B cell (primary cell): ENCODE results near the gene IER5L. TPM values are rescaled to one million over a fixed set of nuclear protein-coding genes. Genes with fewer than 3 reads are reported as not detected.

ENCODE experiments used
- ATAC-seq: fragments of 200-7000 bp; cut with Tn5 transposase; one replicate; pipeline ENCODE4 v1.10.0; 2021; ENCODE audit warnings: low read depth, mild to moderate bottlenecking, moderate number of reproducible peaks, moderate library complexity
- CTCF ChIA-PET: fragments of 350-600 bp; sonication (Branson Sonifier 250); formaldehyde crosslinking; loops from one replicate; lab custom pipeline; 2021; ENCODE audit warnings: antibody characterized with exemption, inconsistent platforms; lab: Charles Lee
- POLR2A ChIA-PET: fragments of 350-600 bp; sonication (Branson Sonifier 250); formaldehyde crosslinking; loops from one replicate; lab custom pipeline; 2021; ENCODE audit warnings: antibody characterized with exemption; lab: Charles Lee
- DNase-seq: peaks from one replicate; pipeline ENCODE4 v3.0.0; 2013
- H2AFZ ChIP-seq: 2 replicates; pipeline ENCODE4 v1.6.1; 2012; ENCODE audit warnings: mild to moderate bottlenecking, low read depth, low read length; ENCODE audit not compliant: insufficient read depth, poor library complexity, severe bottlenecking
- H3K27ac ChIP-seq, 2 donors: 1 replicate in 1 of 2; 2 replicates in 1 of 2; pipeline ENCODE4 v1.5.1; 2012 to 2013; ENCODE audit warnings: low read length in 2 of 2, mild to moderate bottlenecking in 2 of 2, moderate library complexity in 1 of 2
- H3K27me3 ChIP-seq, 4 experiments: fragments of 200-600 bp in 1 of 4; sonication (generic) in 1 of 4; replicated peaks in 1 of 4; 1 replicate in 2 of 4; 2 replicates in 2 of 4; pipeline versions ENCODE4 v1.6.1 to v1.7.0; 2013 to 2016; ENCODE audit warnings: low read length in 3 of 4, mild to moderate bottlenecking in 2 of 4, mixed read lengths in 1 of 4, moderate library complexity in 1 of 4; ENCODE audit not compliant: insufficient read depth in 4 of 4, control insufficient read depth in 3 of 4; ENCODE audit errors: control extremely low read depth in 1 of 4
- H3K36me3 ChIP-seq, 2 experiments: replicated peaks in 1 of 2; 1 replicate in 1 of 2; 2 replicates in 1 of 2; pipeline versions ENCODE4 v1.6.1 to v1.7.1; 2013; ENCODE audit warnings: low read length in 1 of 2; ENCODE audit not compliant: insufficient read depth in 2 of 2, control insufficient read depth in 1 of 2; ENCODE audit errors: control extremely low read depth in 1 of 2, extremely low read depth in 1 of 2
- H3K4me1 ChIP-seq, 2 donors: fragments of 200-600 bp in 1 of 2; sonication (generic) in 1 of 2; 1 replicate in 1 of 2; 2 replicates in 1 of 2; pipeline versions ENCODE4 v1.5.1 to v1.6.1; 2013 to 2017; ENCODE audit warnings: low read length in 2 of 2; ENCODE audit not compliant: control insufficient read depth in 2 of 2, insufficient read depth in 2 of 2
- H3K4me2 ChIP-seq: replicated peaks from 2 replicates; pipeline ENCODE3; 2012; ENCODE audit warnings: mild to moderate bottlenecking, low read depth, low read length; ENCODE audit not compliant: poor library complexity, severe bottlenecking
- H3K4me3 ChIP-seq, 5 experiments: fragments of 200-600 bp in 1 of 5; sonication (generic) in 1 of 5; 1 replicate in 3 of 5; 2 replicates in 2 of 5; pipeline versions ENCODE4 v1.5.1 to v1.7.0; 2011 to 2016; ENCODE audit warnings: low read length in 4 of 5, mild to moderate bottlenecking in 4 of 5, low read depth in 2 of 5, control low read depth in 1 of 5, moderate library complexity in 1 of 5; ENCODE audit not compliant: insufficient read depth in 1 of 5; ENCODE audit errors: control extremely low read depth in 1 of 5, extremely low read depth in 1 of 5
- H3K79me2 ChIP-seq: fragments of 200-600 bp; sonication (generic); one replicate; pipeline ENCODE4 v1.6.0; 2016; ENCODE audit warnings: low read length; ENCODE audit not compliant: control insufficient read depth, insufficient read depth
- H3K9ac ChIP-seq: fragments of 200-600 bp; sonication (generic); 2 replicates; pipeline ENCODE4 v1.6.1; 2017; ENCODE audit warnings: mild to moderate bottlenecking, low read length, moderate library complexity
- H3K9me3 ChIP-seq, 3 donors: one replicate each; pipeline versions ENCODE4 v1.6.1 to v1.7.1; 2013; ENCODE audit warnings: low read length in 2 of 3; ENCODE audit not compliant: control insufficient read depth in 2 of 3, insufficient read depth in 1 of 3; ENCODE audit errors: control extremely low read depth in 1 of 3
- H4K20me1 ChIP-seq: 2 replicates; pipeline ENCODE4 v1.6.0; 2012; ENCODE audit warnings: mild to moderate bottlenecking, low read length; ENCODE audit not compliant: insufficient read depth, control insufficient read depth, poor library complexity, severe bottlenecking
- H3K27ac Mint-ChIP-seq: one replicate; pipeline ENCODE4 v1.8.0; 2021; ENCODE audit warnings: mixed read lengths
- H3K27me3 Mint-ChIP-seq: one replicate; pipeline ENCODE4 v1.8.0; 2021; ENCODE audit warnings: mixed read lengths
- H3K4me1 Mint-ChIP-seq: one replicate; pipeline ENCODE4 v1.8.0; 2021; ENCODE audit warnings: mixed read lengths
- H3K4me3 Mint-ChIP-seq: one replicate; pipeline ENCODE4 v1.8.0; 2021; ENCODE audit warnings: mixed read lengths
- H3K9me3 Mint-ChIP-seq: one replicate; pipeline ENCODE4 v1.8.0; 2022; ENCODE audit warnings: mixed read lengths; ENCODE audit not compliant: insufficient read depth
- CTCF ChIP-seq: fragments of 200-600 bp; IDR thresholded peaks from one replicate; pipeline ENCODE4 v1.8.0; 2022; ENCODE audit warnings: antibody characterized with exemption, mild to moderate bottlenecking
- EZH2 ChIP-seq: IDR thresholded peaks from 2 replicates; pipeline ENCODE4 v1.6.1; 2012; ENCODE audit warnings: borderline replicate concordance, low read depth, mild to moderate bottlenecking, moderate library complexity, low read length; ENCODE audit not compliant: insufficient read depth, poor library complexity, severe bottlenecking
- WGBS: methylation state at CpG from one replicate; pipeline ENCODE4 v1.1.5; 2013; ENCODE audit warnings: missing lambda C conversion rate; ENCODE audit not compliant: insufficient coverage; 5-methylcytosine and 5-hydroxymethylcytosine counted together
- intact Hi-C: fragments of 100-400 bp; cut with micrococcal nuclease; formaldehyde crosslinking; loops from one replicate; pipeline ENCODE4 v1.10.0; 2022
- polyA plus RNA-seq: library from polyadenylated mRNA; depleted of rRNA; stranded (reverse); fragments of >200 nt; gene quantifications from 2 replicates; pipeline ENCODE4 v1.2.3, GENCODE V29; 2012
- total RNA-seq, 2 donors: library from RNA; stranded (reverse); fragments of 120-200 nt in 1 of 2; gene quantifications; 1 replicate in 1 of 2; 2 replicates in 1 of 2; pipeline versions ENCODE4 v1.2.3 to v1.2.4, GENCODE V29; 2013 to 2022

Gene IER5L
- total and polyA plus RNA-seq, 2 donors (not counting 1 experiment from before 2014, with no cell fraction given): 1.5 to 12.9 TPM

GRCh38 chr9:129146441-129146941 is 31.6 kb downstream of the IER5L start:
- Histone ChIP-seq H3K79me2 (peaks cover 33% of the 10 kb centered on the region), H3K4me3 (no peak overlapping the region), H3K27ac (no peak overlapping the region), H2AFZ (no peak overlapping the region), H3K4me2 (no peak overlapping the region), H3K36me3 (peaks cover 0 to 38% of the 10 kb centered on the region in 2 experiments), H3K27me3 (no peaks in the 10 kb centered on the region), H4K20me1 (peaks cover 8% of the 10 kb centered on the region), H3K4me1 (peaks cover 34 to 40% of the 10 kb centered on the region in 2 donors), H3K9me3 (no peaks in the 10 kb centered on the region), H3K9ac (no peak overlapping the region)
- CTCF ChIA-PET: interaction anchor here (0.9 to 18.9 kb wide), 3 partner anchors 15 to 465 kb away, joined by 4 to 382 read pairs (median 113); partner anchors contain the start of gene IER5L
- POLR2A ChIA-PET: interaction anchor here (0.5 kb wide), 1 partner anchor 1051 kb away, joined by 6 read pairs; no protein-coding TSS in a partner anchor
- no peak for TF ChIP-seq CTCF
- TF ChIP-seq EZH2: no peak
- Mint-ChIP-seq H3K9me3 (no peaks in the 10 kb centered on the region), H3K27me3 (no peaks in the 10 kb centered on the region), H3K4me3 (no peak overlapping the region), H3K27ac (no peak overlapping the region), H3K4me1 (peaks cover 35% of the 10 kb centered on the region)
- intact Hi-C loops: no loop called here
- ATAC-seq: no peak
- no peak for DNase-seq
- WGBS: 100% methylated on average over 6 of the region's 8 CpGs

- intact Hi-C loops: no loop called here
- H3K4me3 Mint-ChIP-seq: no peak overlapping the region
- no peak overlapping the region for H3K4me3 ChIP-seq
- WGBS: 96% methylated on average over 4 of the region's 7 CpGs
- no peaks in the 10 kb centered on the region for H3K9me3 ChIP-seq
- peaks cover 8% of the 10 kb centered on the region for H4K20me1 ChIP-seq
- peaks cover 40 to 46% of the 10 kb centered on the region in 2 donors for H3K4me1 ChIP-seq
- H3K79me2 ChIP-seq: peaks cover 35% of the 10 kb centered on the region
- TF ChIP-seq EZH2 (no peak), CTCF (no peak)
- peaks cover 41% of the 10 kb centered on the region for H3K4me1 Mint-ChIP-seq
- POLR2A ChIA-PET: interaction anchor here (0.7 kb wide), 1 partner anchor 311 kb away, joined by 4 read pairs; no protein-coding TSS in a partner anchor
- no peaks in the 10 kb centered on the region for H3K9me3 Mint-ChIP-seq
- no peaks in the 10 kb centered on the region for H3K27me3 ChIP-seq
- H2AFZ ChIP-seq: no peak overlapping the region
- CTCF ChIA-PET: interaction anchor here (0.9 to 18.9 kb wide), 3 partner anchors 14 to 466 kb away, joined by 4 to 382 read pairs (median 113); partner anchors contain the start of gene IER5L
- H3K4me2 ChIP-seq: no peak overlapping the region
- no peaks in the 10 kb centered on the region for H3K27me3 Mint-ChIP-seq
- DNase-seq: no peak
- peaks cover 0 to 38% of the 10 kb centered on the region in 2 experiments for H3K36me3 ChIP-seq
- no peak overlapping the region for H3K27ac ChIP-seq
- no peak overlapping the region for H3K27ac Mint-ChIP-seq
- H3K9ac ChIP-seq: no peak overlapping the region
- ATAC-seq: no peak
These were observed 32.2 kb downstream of the IER5L start for GRCh38 chr9:129145841-129146292.
